MM.1S (cell line): ENCODE results near the gene LIMCH1.

Experiments used
- EZH2 ChIP-seq: fragments of 300-600 bp; sonication (generic); optimal IDR thresholded peaks from 2 replicates; pipeline ENCODE3; 2017; ENCODE audit warnings: low read depth, mild to moderate bottlenecking, antibody characterized with exemption, low read length, mixed read lengths
- EZH2phosphoT487 ChIP-seq: fragments of 300-600 bp; sonication (generic); IDR thresholded peaks from 2 replicates; pipeline ENCODE4 v1.6.1; 2018; ENCODE audit warnings: antibody characterized with exemption, low read length
- TF ChIP-seq, protein P1 (sequence below): fragments of 300-600 bp; sonication (generic); IDR thresholded peaks from 2 replicates; pipeline ENCODE4 v1.5.1; 2016; ENCODE audit warnings: antibody characterized with exemption, low read length, mixed read lengths

DNA sequence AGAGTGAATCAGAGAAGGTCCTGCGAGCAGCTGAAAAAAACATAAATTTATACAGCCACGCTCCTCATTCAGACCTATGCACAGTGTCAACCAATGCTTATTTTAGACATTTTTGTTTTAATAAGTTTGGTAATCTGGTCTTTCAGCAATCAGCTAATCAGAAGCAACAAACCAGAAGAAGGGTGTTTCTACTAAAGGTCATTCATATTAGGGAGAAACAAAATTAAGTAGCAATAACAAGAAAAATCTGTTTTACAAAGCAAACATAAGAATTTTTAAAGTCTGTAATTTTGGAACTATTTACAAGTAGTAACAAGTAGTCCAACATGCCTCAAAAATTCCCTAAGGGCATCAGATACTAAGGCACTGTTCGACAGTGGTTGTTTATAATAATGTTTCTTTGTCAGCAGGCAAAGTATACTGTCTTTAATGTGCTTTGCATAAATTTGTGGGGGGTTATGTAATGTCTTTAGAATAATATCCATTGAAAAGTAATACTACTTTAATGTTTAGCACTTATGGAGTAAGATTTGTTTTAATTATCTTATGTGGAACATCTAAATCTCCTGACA, 127.8 kb downstream of the LIMCH1 start:
- TF ChIP-seq, protein P1, sequence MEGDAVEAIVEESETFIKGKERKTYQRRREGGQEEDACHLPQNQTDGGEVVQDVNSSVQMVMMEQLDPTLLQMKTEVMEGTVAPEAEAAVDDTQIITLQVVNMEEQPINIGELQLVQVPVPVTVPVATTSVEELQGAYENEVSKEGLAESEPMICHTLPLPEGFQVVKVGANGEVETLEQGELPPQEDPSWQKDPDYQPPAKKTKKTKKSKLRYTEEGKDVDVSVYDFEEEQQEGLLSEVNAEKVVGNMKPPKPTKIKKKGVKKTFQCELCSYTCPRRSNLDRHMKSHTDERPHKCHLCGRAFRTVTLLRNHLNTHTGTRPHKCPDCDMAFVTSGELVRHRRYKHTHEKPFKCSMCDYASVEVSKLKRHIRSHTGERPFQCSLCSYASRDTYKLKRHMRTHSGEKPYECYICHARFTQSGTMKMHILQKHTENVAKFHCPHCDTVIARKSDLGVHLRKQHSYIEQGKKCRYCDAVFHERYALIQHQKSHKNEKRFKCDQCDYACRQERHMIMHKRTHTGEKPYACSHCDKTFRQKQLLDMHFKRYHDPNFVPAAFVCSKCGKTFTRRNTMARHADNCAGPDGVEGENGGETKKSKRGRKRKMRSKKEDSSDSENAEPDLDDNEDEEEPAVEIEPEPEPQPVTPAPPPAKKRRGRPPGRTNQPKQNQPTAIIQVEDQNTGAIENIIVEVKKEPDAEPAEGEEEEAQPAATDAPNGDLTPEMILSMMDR: no peak
- TF ChIP-seq EZH2: no peak
- TF ChIP-seq EZH2phosphoT487: no peak
